Panc1 (cell line): ENCODE measurements around the gene TEKT2. TPM values are rescaled to one million over a fixed set of nuclear protein-coding genes. Genes with fewer than 3 reads are reported as not detected.
A peak's percentile ranks its signal among the peaks of the same experiment; 100 is the strongest.

Experiments
- ATAC-seq: fragments of 200-7000 bp; cut with Tn5 transposase; 2 replicates; pipeline ENCODE4 v1.9.1; 2020; ENCODE audit warnings: mild to moderate bottlenecking, moderate library complexity
- BruUV-seq: library from RNA; stranded (reverse); fragments of 400-500 nt; replicated peaks from 2 replicates; lab custom pipeline; 2021; lab: Mats Ljungman, UMichigan
- CTCF ChIA-PET: fragments of 300-600 bp; sonication (Branson Sonifier 250); formaldehyde crosslinking; loops from one replicate; lab custom pipeline; 2022; ENCODE audit warnings: antibody characterized with exemption; lab: Charles Lee
- POLR2A ChIA-PET: fragments of 300-600 bp; sonication (Branson Sonifier 250); formaldehyde crosslinking; loops from one replicate; lab custom pipeline; 2022; ENCODE audit warnings: antibody characterized with exemption; lab: Charles Lee
- DNase-seq: peaks from one replicate; pipeline ENCODE4 v3.0.0-alpha.2; 2010; ENCODE audit warnings: low read depth, low spot score
- H3K27ac ChIP-seq: 2 replicates; pipeline ENCODE4 v1.5.1; 2011; ENCODE audit warnings: mild to moderate bottlenecking, low read length, inconsistent platforms
- H3K27me3 ChIP-seq: fragments of 200-500 bp; sonication (Bioruptor generic); 2 replicates; pipeline ENCODE4 v1.6.0; 2014; ENCODE audit warnings: low read length, inconsistent platforms; ENCODE audit not compliant: control insufficient read depth, insufficient read depth
- H3K36me3 ChIP-seq: fragments of 200-500 bp; sonication (Bioruptor generic); 2 replicates; pipeline ENCODE4 v1.5.1; 2014; ENCODE audit warnings: inconsistent platforms, mild to moderate bottlenecking, low read length, moderate library complexity; ENCODE audit not compliant: control insufficient read depth, insufficient read depth
- H3K4me1 ChIP-seq: 2 replicates; pipeline ENCODE4 v1.5.1; 2011; ENCODE audit warnings: inconsistent platforms, mild to moderate bottlenecking, low read length, moderate library complexity; ENCODE audit not compliant: control insufficient read depth, insufficient read depth
- H3K4me3 ChIP-seq, 2 experiments: 2 replicates each; pipeline ENCODE4 v1.5.1; 2011 to 2012; ENCODE audit warnings: low read depth in 2 of 2, low read length in 2 of 2, mild to moderate bottlenecking in 2 of 2, inconsistent platforms in 1 of 2, moderate library complexity in 1 of 2
- H3K9me3 ChIP-seq: fragments of 200-500 bp; sonication (Bioruptor generic); 2 replicates; pipeline ENCODE4 v1.5.1; 2014; ENCODE audit warnings: low read depth, mild to moderate bottlenecking, inconsistent platforms, low read length, moderate library complexity; ENCODE audit not compliant: control insufficient read depth, insufficient read depth
- POLR2AphosphoS5 ChIP-seq: IDR thresholded peaks from 2 replicates; pipeline ENCODE4 v1.6.1; 2012; ENCODE audit warnings: mild to moderate bottlenecking, low read depth, low read length, moderate library complexity
- SIN3A ChIP-seq: IDR thresholded peaks from 2 replicates; pipeline ENCODE4 v1.6.1; 2012; ENCODE audit warnings: low read depth, mild to moderate bottlenecking, low read length, moderate library complexity, borderline replicate concordance; ENCODE audit not compliant: insufficient read depth
- TCF7L2 ChIP-seq: IDR thresholded peaks from 2 replicates; pipeline ENCODE4 v1.6.1; 2011; ENCODE audit warnings: mild to moderate bottlenecking, low read depth, low read length, inconsistent platforms
- in situ Hi-C: cut with HindIII; loops from 2 replicates; pipeline ENCODE4 v1.10.0; 2016; ENCODE audit warnings: low sequenced_read_pairs, low pct_unique_long_range_greater_than_20kb
- intact Hi-C: fragments of 100-400 bp; cut with micrococcal nuclease; formaldehyde crosslinking; loops from one replicate; pipeline ENCODE4 v1.10.0; 2022; ENCODE audit not compliant: unreplicated experiment
- total RNA-seq: library from RNA; stranded (reverse); gene quantifications from one replicate; pipeline ENCODE4 v1.2.1, GENCODE V29; 2021; ENCODE audit not compliant: unreplicated experiment
- TF ChIP-seq, protein P1 (sequence below), 2 experiments: IDR thresholded peaks; 2 replicates each; pipeline ENCODE4 v1.6.1; 2011 to 2012; ENCODE audit warnings: low read depth in 2 of 2, control low read depth in 1 of 2, low read length in 1 of 2, mild to moderate bottlenecking in 1 of 2, moderate library complexity in 1 of 2; ENCODE audit not compliant: insufficient read depth in 1 of 2

TEKT2 gene
- total RNA-seq, 1 experiment from 2014 or later: 0.23 TPM

- TF ChIP-seq, protein P1, sequence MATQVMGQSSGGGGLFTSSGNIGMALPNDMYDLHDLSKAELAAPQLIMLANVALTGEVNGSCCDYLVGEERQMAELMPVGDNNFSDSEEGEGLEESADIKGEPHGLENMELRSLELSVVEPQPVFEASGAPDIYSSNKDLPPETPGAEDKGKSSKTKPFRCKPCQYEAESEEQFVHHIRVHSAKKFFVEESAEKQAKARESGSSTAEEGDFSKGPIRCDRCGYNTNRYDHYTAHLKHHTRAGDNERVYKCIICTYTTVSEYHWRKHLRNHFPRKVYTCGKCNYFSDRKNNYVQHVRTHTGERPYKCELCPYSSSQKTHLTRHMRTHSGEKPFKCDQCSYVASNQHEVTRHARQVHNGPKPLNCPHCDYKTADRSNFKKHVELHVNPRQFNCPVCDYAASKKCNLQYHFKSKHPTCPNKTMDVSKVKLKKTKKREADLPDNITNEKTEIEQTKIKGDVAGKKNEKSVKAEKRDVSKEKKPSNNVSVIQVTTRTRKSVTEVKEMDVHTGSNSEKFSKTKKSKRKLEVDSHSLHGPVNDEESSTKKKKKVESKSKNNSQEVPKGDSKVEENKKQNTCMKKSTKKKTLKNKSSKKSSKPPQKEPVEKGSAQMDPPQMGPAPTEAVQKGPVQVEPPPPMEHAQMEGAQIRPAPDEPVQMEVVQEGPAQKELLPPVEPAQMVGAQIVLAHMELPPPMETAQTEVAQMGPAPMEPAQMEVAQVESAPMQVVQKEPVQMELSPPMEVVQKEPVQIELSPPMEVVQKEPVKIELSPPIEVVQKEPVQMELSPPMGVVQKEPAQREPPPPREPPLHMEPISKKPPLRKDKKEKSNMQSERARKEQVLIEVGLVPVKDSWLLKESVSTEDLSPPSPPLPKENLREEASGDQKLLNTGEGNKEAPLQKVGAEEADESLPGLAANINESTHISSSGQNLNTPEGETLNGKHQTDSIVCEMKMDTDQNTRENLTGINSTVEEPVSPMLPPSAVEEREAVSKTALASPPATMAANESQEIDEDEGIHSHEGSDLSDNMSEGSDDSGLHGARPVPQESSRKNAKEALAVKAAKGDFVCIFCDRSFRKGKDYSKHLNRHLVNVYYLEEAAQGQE (IDR thresholded peaks at IDR 0.05; ENCODE audit: insufficient read depth in 1 of 2, low read depth in 2 of 2, low read length in 1 of 2): no peak
- Histone ChIP-seq H3K4me1 (no peaks in the 10 kb centered on the region), H3K27ac (no peak overlapping the region), H3K27me3 (no peaks in the 10 kb centered on the region), H3K9me3 (no peaks in the 10 kb centered on the region), H3K36me3 (no peaks in the 10 kb centered on the region), H3K4me3 (no peak overlapping the region)
- intact Hi-C loops (no loop called here), in situ Hi-C loops (no loop called here)
- POLR2A ChIA-PET: no interaction called here
- DNase-seq (no peak), ATAC-seq (no peak)
- CTCF ChIA-PET: interaction anchor here (0.6 kb wide), 1 partner anchor 113 kb away, joined by 7 read pairs; no protein-coding TSS in a partner anchor
- no TSS peak for BruUV-seq
Measured at GRCh38 chr1:36115200-36115669, 31.3 kb downstream of the TEKT2 start.

- in situ Hi-C loops: no loop called here
- no peak overlapping the region for H3K27ac ChIP-seq
- no peak for DNase-seq
- H3K27me3 ChIP-seq: no peaks in the 10 kb centered on the region
- CTCF ChIA-PET: interaction anchor here (0.6 kb wide), 1 partner anchor 114 kb away, joined by 7 read pairs; no protein-coding TSS in a partner anchor
- POLR2A ChIA-PET: no interaction called here
- H3K4me3 ChIP-seq: no peak overlapping the region
- no peaks in the 10 kb centered on the region for H3K36me3 ChIP-seq
- H3K9me3 ChIP-seq: no peaks in the 10 kb centered on the region
- intact Hi-C loops: no loop called here
- no peak for ATAC-seq
- H3K4me1 ChIP-seq: no peaks in the 10 kb centered on the region
- TF ChIP-seq POLR2AphosphoS5 (no peak), TCF7L2 (no peak)
- no TSS peak for BruUV-seq
Measured at GRCh38 chr1:36115931-36116330, 32.0 kb downstream of the TEKT2 start.

- TF ChIP-seq POLR2AphosphoS5 (no peak), TCF7L2 (no peak), SIN3A (no peak)
- TF ChIP-seq, protein P1 (IDR thresholded peaks at IDR 0.05; ENCODE audit: insufficient read depth in 1 of 2, low read depth in 2 of 2, low read length in 1 of 2): no peak
- no TSS peak for BruUV-seq
- DNase-seq (no peak), ATAC-seq (peak; percentile 24; the same call in 1 of the 2 replicates)
- in situ Hi-C loops (no loop called here), intact Hi-C loops (no loop called here)
- Histone ChIP-seq H3K4me1 (no peaks in the 10 kb centered on the region), H3K36me3 (no peaks in the 10 kb centered on the region), H3K27ac (no peak overlapping the region), H3K27me3 (no peaks in the 10 kb centered on the region), H3K4me3 (no peak overlapping the region), H3K9me3 (no peaks in the 10 kb centered on the region)
- POLR2A ChIA-PET: interaction anchor here (0.6 kb wide), 1 partner anchor 10 kb away, joined by 3 read pairs; no protein-coding TSS in a partner anchor
- CTCF ChIA-PET: no interaction called here
Measured at GRCh38 chr1:36116901-36117300, 33.0 kb downstream of the TEKT2 start.
